HepG2 (cell line): ENCODE measurements around the gene DACT2. TPM values are rescaled to one million over a fixed set of nuclear protein-coding genes. Genes with fewer than 3 reads are reported as not detected.

Source experiments
- GABPB1 ChIP-seq: IDR thresholded peaks from 2 replicates; pipeline ENCODE4 v1.6.1; 2016; ENCODE audit warnings: mild to moderate bottlenecking, missing genetic modification reagents, moderate library complexity, missing compliant biosample characterization
- GRHL1 ChIP-seq: sonication (generic); formaldehyde crosslinking; conservative IDR thresholded peaks from 2 replicates; pipeline ENCODE4 v1.8.0; 2022; ENCODE audit warnings: missing genetic modification reagents
- GTF2F1 ChIP-seq: fragments of 150-350 bp; IDR thresholded peaks from 2 replicates; pipeline ENCODE4 v1.6.1; 2014; ENCODE audit warnings: low read length
- KAT8 ChIP-seq: IDR thresholded peaks from 2 replicates; pipeline ENCODE4 v1.6.1; 2016; ENCODE audit warnings: missing genetic modification reagents, missing compliant biosample characterization
- MXD1 ChIP-seq: sonication (generic); formaldehyde crosslinking; IDR thresholded peaks from 2 replicates; pipeline ENCODE4 v1.4.0; 2020; ENCODE audit warnings: mild to moderate bottlenecking, missing genetic modification reagents
- RBFOX2 ChIP-seq: fragments of 200-400 bp; formaldehyde crosslinking; IDR thresholded peaks from 2 replicates; pipeline ENCODE4 v1.6.1; 2017; ENCODE audit warnings: low read depth, mild to moderate bottlenecking, low read length
- ZNF441 ChIP-seq: sonication (generic); formaldehyde crosslinking; IDR thresholded peaks from 2 replicates; pipeline ENCODE4 v1.7.0; 2021; ENCODE audit warnings: missing genetic modification reagents, borderline replicate concordance
- ZNF724P ChIP-seq: sonication (generic); formaldehyde crosslinking; IDR thresholded peaks from 2 replicates; pipeline ENCODE4 v1.8.0; 2022; ENCODE audit warnings: missing genetic modification reagents, borderline replicate concordance
- ZNF776 ChIP-seq: sonication (generic); formaldehyde crosslinking; IDR thresholded peaks from 2 replicates; pipeline ENCODE4 v1.4.0; 2020; ENCODE audit warnings: mild to moderate bottlenecking, missing genetic modification reagents
- ZSCAN5A ChIP-seq: sonication (generic); formaldehyde crosslinking; IDR thresholded peaks from 2 replicates; pipeline ENCODE4 v1.8.0; 2022; ENCODE audit warnings: mild to moderate bottlenecking, missing genetic modification reagents, borderline replicate concordance
- polyA plus RNA-seq, 8 experiments: library from polyadenylated mRNA; depleted of rRNA in 3 of 8; stranded (reverse) in 7 of 8; unstranded in 1 of 8; fragments of >200 nt; fragmentation: Illumina TruSeq in 4 of 8; extraction: Trizol in 4 of 8; gene quantifications; 2 replicates each; pipeline versions ENCODE4 v1.2.1 to v1.2.3, GENCODE V29; 2011 to 2016; ENCODE audit warnings: low read depth in 4 of 8, missing spikeins in 1 of 8, mixed read lengths in 1 of 8; ENCODE audit not compliant: insufficient read depth in 1 of 8
- total RNA-seq, 5 experiments: library from RNA; depleted of rRNA; stranded (reverse); fragments of >200 nt; fragmentation: Illumina TruSeq; extraction: Trizol; gene quantifications; 2 replicates each; pipeline ENCODE4 v1.2.3, GENCODE V29; 2016; ENCODE audit warnings: low read depth in 1 of 5
- TF ChIP-seq, protein P1 (sequence below): sonication (generic); formaldehyde crosslinking; IDR thresholded peaks from 2 replicates; pipeline ENCODE4 v1.4.0; 2020; ENCODE audit warnings: missing genetic modification reagents
- TF ChIP-seq, protein P2 (sequence below): IDR thresholded peaks from 2 replicates; pipeline ENCODE4 v1.6.1; 2012; ENCODE audit warnings: low read length, improper control_type of control experiment
- TF ChIP-seq, protein P3 (sequence below): sonication (generic); formaldehyde crosslinking; IDR thresholded peaks from 2 replicates; pipeline ENCODE4 v1.8.0; 2022; ENCODE audit warnings: mild to moderate bottlenecking, missing genetic modification reagents, moderate library complexity

Gene DACT2
- total and polyA plus RNA-seq, 2 of the 13 experiments (the other 11 are each of a cell fraction or from before 2014, with no cell fraction given), result 0.15 TPM; not detected in 1

- TF ChIP-seq ZNF724P (CRISPR knock-in tag) (no peak), ZNF441 (no peak), ZNF776 (no peak), KAT8 (CRISPR knock-in tag) (peak; percentile 81), RBFOX2 (peak; percentile 57), GABPB1 (CRISPR knock-in tag) (peak; percentile 60), MXD1 (no peak), ZSCAN5A (CRISPR knock-in tag) (no peak), GRHL1 (CRISPR knock-in tag) (no peak), GTF2F1 (no peak)
- TF ChIP-seq, protein P1, sequence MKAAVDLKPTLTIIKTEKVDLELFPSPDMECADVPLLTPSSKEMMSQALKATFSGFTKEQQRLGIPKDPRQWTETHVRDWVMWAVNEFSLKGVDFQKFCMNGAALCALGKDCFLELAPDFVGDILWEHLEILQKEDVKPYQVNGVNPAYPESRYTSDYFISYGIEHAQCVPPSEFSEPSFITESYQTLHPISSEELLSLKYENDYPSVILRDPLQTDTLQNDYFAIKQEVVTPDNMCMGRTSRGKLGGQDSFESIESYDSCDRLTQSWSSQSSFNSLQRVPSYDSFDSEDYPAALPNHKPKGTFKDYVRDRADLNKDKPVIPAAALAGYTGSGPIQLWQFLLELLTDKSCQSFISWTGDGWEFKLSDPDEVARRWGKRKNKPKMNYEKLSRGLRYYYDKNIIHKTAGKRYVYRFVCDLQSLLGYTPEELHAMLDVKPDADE, result no peak
- TF ChIP-seq, protein P2, sequence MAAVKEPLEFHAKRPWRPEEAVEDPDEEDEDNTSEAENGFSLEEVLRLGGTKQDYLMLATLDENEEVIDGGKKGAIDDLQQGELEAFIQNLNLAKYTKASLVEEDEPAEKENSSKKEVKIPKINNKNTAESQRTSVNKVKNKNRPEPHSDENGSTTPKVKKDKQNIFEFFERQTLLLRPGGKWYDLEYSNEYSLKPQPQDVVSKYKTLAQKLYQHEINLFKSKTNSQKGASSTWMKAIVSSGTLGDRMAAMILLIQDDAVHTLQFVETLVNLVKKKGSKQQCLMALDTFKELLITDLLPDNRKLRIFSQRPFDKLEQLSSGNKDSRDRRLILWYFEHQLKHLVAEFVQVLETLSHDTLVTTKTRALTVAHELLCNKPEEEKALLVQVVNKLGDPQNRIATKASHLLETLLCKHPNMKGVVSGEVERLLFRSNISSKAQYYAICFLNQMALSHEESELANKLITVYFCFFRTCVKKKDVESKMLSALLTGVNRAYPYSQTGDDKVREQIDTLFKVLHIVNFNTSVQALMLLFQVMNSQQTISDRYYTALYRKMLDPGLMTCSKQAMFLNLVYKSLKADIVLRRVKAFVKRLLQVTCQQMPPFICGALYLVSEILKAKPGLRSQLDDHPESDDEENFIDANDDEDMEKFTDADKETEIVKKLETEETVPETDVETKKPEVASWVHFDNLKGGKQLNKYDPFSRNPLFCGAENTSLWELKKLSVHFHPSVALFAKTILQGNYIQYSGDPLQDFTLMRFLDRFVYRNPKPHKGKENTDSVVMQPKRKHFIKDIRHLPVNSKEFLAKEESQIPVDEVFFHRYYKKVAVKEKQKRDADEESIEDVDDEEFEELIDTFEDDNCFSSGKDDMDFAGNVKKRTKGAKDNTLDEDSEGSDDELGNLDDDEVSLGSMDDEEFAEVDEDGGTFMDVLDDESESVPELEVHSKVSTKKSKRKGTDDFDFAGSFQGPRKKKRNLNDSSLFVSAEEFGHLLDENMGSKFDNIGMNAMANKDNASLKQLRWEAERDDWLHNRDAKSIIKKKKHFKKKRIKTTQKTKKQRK, result no peak
- TF ChIP-seq, protein P3, sequence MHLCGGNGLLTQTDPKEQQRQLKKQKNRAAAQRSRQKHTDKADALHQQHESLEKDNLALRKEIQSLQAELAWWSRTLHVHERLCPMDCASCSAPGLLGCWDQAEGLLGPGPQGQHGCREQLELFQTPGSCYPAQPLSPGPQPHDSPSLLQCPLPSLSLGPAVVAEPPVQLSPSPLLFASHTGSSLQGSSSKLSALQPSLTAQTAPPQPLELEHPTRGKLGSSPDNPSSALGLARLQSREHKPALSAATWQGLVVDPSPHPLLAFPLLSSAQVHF (CRISPR knock-in tag), result no peak
These were observed 7.0 kb upstream of the DACT2 start (continued) for GRCh38 chr6:168326294-168327261.
